Measurements from ENCODE around the gene TPCN2.

The TPCN2 gene

GRCh38 chr11:69113646-69114340 lies 65.1 kb downstream of the TPCN2 start:
- no peak for DNase-seq

- DNase-seq, result no peak
Measured at GRCh38 chr11:69114362-69114761, 65.6 kb downstream of the TPCN2 start.

GRCh38 chr11:69114811-69115523 lies 66.2 kb downstream of the TPCN2 start:
- no peak for DNase-seq

GRCh38 chr11:69115586-69116560 lies 67.1 kb downstream of the TPCN2 start:
- peak in 1 of 14 donors; percentile 13 for DNase-seq

- no peak for DNase-seq
Measured at GRCh38 chr11:69116671-69117070, 67.9 kb downstream of the TPCN2 start.

- no peak for DNase-seq
Measured at GRCh38 chr11:69119190-69119589, 70.5 kb downstream of the TPCN2 start.

GRCh38 chr11:69120096-69120875 lies 71.6 kb downstream of the TPCN2 start:
- no peak for DNase-seq

GRCh38 chr11:69121021-69121420 lies 72.3 kb downstream of the TPCN2 start:
- DNase-seq, result no peak

- no peak for DNase-seq
Measured at GRCh38 chr11:69121621-69122325, 73.0 kb downstream of the TPCN2 start.

- no peak for DNase-seq
Measured at GRCh38 chr11:69122326-69122629, 73.5 kb downstream of the TPCN2 start.

- DNase-seq, result no peak
Measured at GRCh38 chr11:69122630-69123431, 74.1 kb downstream of the TPCN2 start.

- DNase-seq, result no peak
Measured at GRCh38 chr11:69123593-69124545, 75.1 kb downstream of the TPCN2 start.

GRCh38 chr11:69125861-69126260 lies 77.1 kb downstream of the TPCN2 start:
- no peak for DNase-seq

GRCh38 chr11:69126286-69126685 lies 77.6 kb downstream of the TPCN2 start:
- peak in 1 of 14 donors; percentile 37 for DNase-seq

GRCh38 chr11:69127081-69127850 lies 78.5 kb downstream of the TPCN2 start:
- DNase-seq, result peak in 2 of 14 donors; percentile 15 to 29

GRCh38 chr11:69127884-69128283 lies 79.2 kb downstream of the TPCN2 start:
- DNase-seq, result no peak

GRCh38 chr11:69129053-69129452 lies 80.3 kb downstream of the TPCN2 start:
- no peak for DNase-seq

- no peak for DNase-seq
Measured at GRCh38 chr11:69129647-69130046, 80.9 kb downstream of the TPCN2 start.

GRCh38 chr11:69130654-69131053 lies 81.9 kb downstream of the TPCN2 start:
- no peak for DNase-seq

Measured in C1 segment of cervical spinal cord (tissue), 14 donors.